Skin of body (tissue), 2 donors: ENCODE results near the gene GCC2. TPM values are rescaled to one million over a fixed set of nuclear protein-coding genes. Genes with fewer than 3 reads are reported as not detected.
A peak's percentile ranks its signal among the peaks of the same experiment; 100 is the strongest.
"Not testable (repeated sequence)": the region's sequence is repeated elsewhere in the genome, so short reads cannot be mapped to it uniquely, and the experiment has no call there.

Experiments used
- DNase-seq: peaks from one replicate; lab custom pipeline; 2025; lab: John Stamatoyannopoulos, UW
- total RNA-seq: library from RNA; depleted of rRNA; stranded (reverse); fragments of >200 nt; gene quantifications from one replicate; pipeline ENCODE4 v1.2.3, GENCODE V29; 2014

The GCC2 gene
- total RNA-seq, 1 donor from 2014 or later: 45.7 TPM

DNA sequence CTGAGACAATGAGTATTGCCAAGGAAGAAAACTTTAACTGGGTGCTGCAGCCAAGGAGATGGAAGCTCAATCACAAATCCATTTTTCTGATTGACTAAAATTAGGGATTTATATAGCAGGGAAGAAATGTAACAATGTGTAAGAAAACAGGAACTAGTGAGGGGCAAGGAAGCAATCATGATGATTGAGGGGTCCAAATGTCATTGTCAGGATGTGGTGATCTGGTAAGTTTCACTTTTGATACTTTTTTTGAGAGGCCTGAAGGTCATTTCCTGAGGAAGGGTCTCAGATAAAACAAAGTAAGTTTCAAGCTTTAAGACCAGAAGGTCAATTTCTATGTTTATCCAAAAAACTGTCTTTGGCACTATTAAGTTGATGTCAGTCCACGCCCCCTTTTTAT is 12.0 kb upstream of the GCC2 start:
- no peak for DNase-seq

DNA sequence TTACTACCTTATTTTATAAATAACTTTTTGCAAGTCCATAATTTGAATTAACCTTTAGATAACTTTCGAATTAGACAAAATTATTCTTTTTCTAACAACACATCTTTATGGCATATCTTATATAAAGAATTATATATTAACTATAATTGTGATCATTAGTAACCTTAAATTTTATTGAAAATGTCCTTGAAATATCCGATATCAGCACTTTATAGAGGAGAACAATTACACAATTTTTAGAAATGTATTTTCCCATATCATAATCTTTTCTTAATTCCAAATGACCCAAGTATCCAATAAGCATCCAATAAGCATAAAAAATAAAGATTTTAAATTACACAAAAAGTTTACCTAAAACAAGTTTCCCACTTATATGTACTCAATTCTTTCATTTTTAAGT is 7.3 kb upstream of the GCC2 start:
- DNase-seq: no peak

DNA sequence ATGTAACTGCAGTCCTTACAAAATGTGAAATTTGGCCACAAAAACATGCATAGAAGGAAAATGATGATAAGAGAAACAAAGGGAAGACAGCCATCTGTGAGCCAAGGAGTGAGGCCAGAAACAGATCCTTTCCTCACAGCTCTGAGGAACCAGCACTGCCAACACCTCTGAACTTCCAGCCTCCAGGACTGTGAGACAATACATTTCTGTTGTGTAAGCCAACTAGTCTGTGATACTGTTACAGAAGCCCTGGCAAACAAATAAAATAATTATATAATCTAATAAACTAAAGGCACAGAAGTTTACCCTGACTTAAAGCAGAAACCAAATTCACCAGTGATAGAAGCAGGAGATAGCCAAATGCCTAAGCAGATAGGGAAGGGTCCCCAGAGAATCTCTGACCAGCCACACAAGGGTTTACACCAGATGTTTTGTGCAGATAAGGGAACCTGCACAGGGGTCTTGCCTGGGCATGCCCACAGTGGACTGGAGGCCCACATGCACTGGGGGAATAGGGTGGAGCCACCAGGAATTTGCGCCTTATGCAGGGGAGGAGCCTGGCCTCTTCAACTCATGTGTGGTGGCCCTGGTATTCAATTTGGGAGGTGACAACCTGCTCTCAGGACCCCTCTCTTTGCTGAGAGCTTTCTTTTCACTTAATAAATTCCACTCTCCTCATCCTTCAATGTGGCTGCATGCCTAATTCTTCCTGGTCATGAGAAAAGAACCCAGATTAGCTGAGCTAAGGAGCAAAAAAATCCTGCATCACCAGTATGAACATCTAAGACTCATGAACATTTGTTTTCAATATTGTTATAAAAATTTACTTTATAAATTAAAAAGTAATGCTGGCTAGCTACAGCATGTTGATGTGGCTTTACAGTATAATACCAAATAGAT is 3.8 kb upstream of the GCC2 start:
- DNase-seq: no peak

DNA sequence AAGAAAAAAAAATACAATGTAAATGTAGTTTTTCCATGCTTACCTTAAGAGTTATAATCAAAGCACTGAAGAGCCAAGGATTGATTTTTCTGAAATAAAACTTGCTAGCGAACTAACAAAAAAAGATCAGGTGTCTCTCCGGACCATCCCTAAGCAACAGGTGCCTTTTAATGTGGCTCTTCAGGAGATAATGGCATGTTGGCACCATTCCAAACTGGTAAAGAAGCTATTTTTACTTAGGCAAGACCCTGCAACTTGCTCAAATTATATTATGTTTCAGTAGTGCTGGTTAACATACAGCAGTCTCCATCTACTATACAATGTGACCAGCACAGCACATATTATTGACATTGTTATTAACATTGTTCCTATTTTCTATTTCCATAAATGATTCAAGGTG is 2.3 kb upstream of the GCC2 start:
- DNase-seq: no peak

DNA sequence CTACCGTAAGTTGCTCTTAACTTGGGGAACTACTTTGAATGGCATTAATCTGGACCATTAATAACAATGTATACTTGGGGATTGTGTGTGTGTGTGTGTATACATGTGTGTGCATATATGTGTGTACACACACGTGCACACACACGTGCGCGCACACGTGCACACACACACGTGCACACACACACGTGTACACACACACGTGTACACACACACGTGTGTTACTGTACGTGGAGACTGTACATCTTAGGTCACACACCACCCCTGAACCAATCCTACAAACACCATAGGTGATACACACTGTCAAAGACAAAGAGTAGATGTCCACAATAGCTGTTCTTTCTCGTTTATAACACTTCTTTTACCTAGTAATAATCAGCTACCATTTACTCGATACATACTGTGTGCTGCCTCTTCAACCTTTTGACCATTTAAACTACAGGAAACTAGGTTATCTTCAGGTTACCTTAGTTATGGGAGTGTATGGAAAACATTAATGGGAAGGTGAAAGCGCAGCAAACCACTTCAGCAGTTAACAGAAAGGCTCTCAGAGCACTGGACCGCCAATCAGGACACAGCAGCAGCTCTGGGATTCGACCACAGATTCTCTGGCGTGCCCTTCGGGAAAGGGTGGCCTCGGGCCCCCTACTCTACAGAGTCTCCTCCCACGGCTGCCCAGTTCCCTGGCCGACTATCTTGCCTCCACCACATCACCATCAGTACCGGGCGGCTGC is 894 bp upstream of the GCC2 start:
- DNase-seq: no peak

DNA sequence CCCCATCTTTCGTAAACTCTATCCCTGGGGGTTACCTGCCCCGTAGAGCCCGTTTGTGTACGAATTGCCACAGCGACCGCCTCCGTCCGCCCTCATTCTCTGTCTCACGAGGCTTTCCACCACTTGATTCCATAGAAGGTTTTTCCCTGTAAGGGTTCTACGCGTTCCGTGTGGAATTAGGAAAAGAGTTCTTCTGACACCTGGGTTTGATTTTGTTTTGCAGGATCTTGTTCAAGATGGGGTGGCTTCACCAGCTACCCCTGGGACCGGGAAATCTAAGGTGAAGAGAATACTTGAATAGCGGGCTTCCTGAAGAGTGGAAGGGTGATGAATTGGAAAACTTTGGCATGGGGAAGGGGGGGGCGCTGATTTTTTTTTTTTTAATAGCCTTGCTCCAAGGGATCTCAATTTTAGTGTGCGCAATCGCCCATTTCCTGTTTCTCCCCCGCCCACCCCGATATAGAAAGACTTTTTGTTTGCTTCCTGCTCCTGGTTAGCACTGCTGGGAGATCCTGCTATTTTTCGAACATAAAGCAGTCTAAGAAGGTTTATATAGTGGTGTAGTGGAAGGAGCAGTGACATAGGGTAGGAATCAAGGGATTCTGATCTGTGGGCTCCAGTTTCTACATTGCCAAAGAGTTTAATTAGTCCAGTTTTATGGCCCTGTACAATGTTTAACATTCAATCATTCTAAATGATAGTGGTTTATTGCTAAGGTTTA is 564 bp downstream of the GCC2 start:
- peak; percentile 39 for DNase-seq

DNA sequence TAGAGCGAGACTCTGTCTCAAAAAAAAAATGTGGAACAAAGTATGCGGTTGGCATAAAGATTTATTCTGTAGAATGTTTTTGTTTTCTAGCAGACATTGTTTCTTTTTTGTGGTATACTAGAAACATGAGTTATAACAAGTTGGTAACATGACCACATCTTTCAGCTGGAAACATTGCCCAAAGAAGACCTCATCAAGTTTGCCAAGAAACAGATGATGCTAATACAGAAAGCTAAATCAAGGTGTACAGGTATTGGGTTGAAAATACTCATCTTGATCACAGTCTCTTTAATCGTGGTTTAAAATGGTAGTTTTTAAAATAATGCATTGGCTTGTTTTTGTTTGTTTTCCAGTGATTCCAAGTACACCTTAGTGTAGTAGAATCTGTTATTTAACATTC is 1.9 kb downstream of the GCC2 start:
- no peak for DNase-seq

DNA sequence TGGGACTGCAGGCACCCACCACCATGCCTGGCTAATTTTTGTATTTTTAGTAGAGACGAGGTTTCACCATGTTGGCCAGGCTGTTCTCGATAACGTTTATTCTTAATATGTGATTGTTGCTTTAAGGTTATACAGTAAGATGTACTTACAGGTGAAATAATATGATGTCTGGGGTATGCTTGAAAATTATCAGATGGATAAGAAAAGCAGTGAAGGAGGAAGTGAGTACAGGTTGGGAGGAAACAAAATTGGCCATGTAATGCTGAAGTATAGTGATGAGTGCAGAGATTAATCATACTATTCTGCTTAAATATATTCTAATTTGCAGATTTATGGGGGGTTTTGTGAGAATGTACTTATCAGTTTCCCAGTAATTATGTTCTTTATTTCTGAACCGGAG is 3.0 kb downstream of the GCC2 start:
- no peak for DNase-seq

DNA sequence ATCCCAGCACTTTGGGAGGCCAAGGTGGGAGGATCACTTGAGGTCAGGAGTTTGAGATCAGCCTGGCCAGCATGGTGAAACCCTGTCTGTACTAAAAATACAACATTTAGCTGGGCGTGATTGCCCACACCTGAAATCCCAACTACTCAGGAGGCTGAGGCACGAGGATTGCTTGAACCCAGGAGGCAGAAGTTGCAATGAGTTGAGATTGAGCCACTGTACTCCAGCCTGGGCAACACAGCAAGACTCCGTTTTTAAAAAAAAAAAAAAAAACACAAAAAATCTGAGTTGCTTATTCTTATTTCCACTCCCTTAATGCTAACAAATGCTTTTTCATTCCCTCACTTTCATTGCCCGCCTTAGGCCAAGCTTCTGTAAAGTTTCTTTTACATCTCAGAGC is 4.5 kb downstream of the GCC2 start:
- DNase-seq: not testable (repeated sequence)

DNA sequence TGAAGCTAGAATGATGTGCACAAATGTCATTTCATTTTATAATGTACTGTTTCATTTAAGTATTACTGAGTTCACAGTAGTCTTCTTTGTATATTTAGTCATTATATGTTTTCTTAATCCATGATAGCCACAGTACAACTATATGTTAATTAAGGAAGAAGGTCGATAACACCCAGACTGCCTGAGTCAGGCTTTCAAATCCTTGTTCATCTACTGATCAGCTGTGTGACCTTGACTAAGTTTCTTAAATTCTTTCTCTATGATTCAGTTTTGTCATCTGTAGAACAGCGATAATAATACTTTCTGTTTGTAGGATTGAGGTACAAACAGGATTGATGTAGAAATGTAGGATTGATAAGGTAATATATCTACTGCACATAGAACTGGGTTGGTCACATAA is 5.4 kb downstream of the GCC2 start:
- DNase-seq: no peak

DNA sequence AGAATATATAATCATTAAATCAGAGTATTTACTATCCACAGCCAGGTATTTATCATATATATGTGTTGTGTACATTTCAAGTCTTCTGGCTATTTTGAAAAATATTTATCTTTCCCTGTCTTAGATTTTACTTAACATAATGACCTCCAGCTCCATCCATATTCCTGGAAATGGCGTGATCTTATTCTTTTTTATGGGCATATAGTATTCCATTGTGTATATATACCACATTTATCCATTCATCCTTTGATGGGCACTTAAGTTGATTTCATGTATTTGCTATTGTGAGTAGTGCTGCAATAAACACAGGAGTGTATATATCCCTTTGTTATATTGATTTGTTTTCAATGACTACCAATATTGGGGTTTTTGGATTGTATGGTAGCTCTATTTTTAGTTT is 6.6 kb downstream of the GCC2 start:
- no peak for DNase-seq

DNA sequence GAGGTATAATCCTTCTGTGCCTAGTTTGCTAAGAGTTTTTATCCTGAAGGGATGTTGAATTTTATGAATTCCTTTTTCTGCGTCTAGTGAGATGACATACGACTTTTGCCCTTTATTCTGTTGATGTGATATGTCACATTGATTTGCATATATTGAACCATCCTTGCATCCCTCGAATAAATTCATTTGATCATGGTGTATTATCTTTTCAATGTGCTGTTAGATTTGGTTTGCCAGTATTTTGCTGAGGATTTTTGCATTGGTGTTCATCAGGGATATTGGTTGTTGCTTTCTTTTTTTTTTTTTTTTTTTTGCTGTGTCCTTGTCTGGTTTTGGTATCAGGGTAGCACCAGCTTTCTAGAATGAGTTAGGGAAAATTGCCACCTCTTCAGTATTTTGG is 9.1 kb downstream of the GCC2 start:
- DNase-seq: no peak

DNA sequence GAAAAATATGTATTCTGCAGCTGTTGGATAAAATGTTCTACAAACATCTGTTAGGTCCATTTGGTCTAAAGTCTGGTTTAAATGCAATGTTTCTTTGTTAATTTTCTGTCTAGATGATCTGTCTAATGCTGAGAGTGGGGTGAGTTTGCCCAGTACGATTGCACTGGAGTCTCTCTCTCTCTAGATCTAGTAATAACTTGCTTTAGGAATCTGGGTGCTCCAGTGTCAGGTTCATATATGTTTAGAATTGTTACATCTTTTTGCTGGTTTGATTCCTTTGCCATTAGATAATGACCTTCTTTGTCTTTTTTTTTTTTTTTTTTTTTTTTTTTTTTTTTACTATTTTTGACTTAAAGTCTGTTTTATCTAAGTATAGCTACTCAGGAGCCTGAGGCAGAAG is 10.4 kb downstream of the GCC2 start:
- DNase-seq: no peak

DNA sequence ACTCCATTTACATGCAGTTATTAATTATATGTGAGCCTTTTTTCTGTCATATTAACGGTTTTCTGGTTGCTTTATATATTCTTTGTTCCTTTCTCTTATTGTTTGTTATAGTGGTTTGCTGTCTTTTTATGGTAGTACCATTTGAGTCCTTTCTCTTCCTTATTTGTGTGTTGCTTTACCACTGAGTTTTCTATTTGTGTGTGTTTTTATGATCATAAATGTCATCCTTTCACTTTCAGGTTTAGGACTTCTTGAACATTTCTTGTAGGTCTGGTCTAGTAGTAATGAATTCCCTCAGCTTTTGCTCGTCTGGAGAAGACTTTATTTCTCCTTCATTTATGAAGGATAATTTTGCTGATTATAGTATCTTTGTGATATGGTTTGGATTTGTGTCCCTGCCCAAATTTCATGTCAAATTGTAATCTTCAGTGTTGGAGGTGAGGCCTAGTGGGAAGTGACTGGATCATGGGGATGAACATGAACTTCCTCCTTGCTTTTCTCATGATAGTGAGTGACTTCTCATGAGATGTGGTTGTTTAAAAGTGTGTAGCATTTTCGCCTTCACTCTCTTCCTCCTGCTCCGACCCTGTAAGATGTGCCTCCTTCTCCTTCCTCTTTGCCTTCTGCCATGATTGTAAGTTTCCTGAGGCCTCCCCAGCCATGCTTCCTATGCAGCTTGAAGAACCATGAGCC is 11.5 kb downstream of the GCC2 start:
- no peak for DNase-seq

DNA sequence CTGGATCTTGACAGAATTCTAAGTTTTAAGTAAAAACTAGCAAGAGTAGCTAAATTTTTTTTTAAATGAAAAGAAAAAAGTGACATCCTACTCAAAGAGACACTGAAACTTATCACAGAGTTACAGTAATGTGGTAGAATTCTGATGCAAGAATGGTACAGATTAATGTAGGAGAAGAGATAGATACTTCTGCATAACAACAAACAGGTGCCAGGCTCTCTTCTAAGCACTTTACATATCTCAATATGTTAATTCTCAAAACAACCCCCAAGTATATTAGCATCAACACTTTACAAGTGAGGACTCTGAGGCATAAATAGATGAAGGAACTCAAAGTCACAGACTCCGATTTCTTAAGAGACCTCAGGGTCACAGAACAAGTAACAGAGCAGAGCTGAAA is 28.1 kb downstream of the GCC2 start:
- DNase-seq: no peak

DNA sequence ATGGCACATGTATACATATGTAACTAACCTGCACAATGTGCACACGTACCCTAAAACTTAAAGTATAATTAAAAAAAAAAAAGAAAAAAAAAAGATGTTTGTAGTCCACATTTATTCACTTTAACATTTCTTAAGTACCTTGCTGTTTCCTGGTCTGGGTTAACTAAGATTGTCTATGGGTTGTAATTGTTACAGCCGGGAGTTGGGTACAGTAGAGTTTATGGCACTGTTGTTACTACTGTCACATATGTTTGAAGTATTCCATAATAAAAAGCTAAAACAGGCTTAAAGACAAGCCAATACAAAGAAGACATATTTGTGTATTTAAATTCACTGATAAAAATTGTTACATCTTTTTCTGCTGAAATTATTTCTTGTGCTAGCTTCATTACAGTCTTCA is 36.2 kb downstream of the GCC2 start:
- DNase-seq: no peak

DNA sequence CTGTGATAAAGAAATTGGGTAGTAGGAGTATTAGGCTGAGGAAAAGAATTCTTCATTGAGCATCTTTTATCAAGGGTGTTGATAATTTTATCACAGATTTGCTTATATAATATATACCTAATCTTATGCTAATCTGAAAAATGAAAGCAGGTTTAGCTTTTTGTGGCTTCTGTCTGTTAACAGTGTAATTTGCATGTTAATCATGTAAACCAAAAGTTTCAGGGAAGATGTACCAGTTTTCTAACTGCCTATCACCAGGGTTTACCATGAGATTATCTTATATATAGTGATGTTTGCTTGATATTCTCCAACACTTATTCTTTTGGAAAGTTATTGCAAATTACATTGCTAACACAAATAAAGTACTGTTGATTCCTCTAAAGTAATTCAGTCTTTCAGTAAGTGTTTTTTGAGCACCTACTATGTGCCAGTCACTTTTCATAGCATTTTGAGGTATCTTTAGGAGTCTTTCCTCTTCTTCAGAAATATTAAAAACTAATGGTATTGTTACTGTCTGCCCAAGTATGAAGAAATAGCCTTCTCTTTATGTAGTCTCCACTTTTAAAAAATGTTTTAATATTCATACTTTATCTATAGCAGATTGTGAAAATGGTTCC is 41.6 kb downstream of the GCC2 start:
- no peak for DNase-seq

DNA sequence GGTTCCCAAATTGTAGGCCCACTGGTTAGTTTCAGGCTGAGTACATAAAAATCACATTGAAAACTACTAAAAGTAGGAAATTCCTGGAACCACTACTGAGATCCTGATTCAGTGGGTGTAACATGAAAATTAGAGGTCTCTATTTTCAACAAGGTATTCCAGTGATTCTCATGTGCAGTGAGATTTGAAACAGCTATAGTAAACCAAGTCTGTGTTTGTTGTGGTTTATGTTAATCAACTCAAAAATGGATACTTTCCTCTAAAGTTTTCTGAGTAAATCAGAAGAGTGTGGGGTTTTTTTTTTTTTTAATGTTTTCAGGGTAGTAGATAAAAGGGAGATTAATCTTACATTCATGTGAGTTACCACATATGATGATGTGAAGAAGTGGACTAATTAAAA is 42.8 kb downstream of the GCC2 start:
- DNase-seq: no peak

DNA sequence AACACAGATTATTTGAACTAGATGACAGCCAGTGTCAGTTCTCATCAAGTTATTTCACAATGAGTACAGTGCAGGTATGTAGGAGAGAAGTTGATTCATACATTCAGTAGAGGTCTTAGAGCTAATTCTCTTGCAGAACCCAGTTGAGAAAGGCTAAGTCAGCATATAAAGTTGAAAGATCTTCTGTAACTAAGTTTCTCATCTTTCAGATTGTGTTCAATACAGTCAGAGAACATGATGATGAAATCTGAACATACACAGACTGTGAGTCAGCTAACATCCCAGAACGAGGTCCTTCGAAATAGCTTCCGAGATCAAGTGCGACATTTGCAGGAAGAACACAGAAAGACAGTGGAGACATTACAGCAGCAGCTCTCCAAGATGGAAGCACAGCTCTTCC is 43.4 kb downstream of the GCC2 start:
- no peak for DNase-seq

DNA sequence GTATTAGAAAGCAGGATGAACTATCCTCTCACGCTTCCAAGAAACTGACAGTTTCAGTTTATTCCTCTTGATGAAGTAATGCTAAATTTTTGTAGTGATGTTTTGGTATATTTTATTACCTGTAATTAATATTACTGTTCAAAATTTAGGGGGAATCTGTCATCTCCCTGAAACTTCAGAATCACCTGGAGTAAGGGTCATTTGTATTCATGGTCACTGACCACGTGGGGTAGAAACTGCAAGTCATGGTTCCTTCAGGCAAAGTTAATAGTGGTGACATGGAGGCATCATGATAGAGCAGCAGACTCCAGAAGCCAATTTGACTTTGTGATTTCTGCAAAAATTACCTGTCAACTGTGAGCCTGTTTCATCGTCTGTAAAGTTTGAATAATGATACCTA is 47.2 kb downstream of the GCC2 start:
- DNase-seq: not testable (repeated sequence)

DNA sequence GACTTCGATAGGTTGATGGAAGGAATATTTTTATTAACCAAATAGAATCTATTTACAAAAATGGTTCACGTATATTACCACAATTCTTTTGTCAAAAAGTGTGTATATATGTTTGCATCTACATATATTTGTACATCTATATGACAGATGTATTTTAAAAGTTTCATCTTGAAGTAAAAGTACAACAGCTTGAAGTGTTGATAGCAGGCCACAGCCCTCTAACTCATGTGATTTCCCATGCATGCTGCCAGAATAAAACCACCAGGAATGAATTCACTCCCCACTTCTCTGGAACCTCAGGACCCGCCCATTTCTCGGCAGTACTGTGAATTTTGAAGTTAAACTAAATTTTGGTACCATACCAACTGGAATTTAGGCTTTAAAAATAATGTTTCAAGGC is 58.6 kb downstream of the GCC2 start:
- DNase-seq: not testable (repeated sequence)
